Activated naive CD8-positive, alpha-beta T cell treated with anti-CD3 and anti-CD28 coated beads, Interleukin-2, amount 10 ng/mL, durations not matched to agents 7 days and 5 days (primary cell): Measurements from ENCODE around the gene AQP2. TPM values are rescaled to one million over a fixed set of nuclear protein-coding genes. Genes with fewer than 3 reads are reported as not detected.

Experiments
- ATAC-seq: fragments of 150-1000 bp; cut with Tn5 transposase; one replicate; pipeline ENCODE4 v1.10.0; 2021; ENCODE audit warnings: low read depth, moderate library complexity
- POLR2A ChIA-PET: fragments of 350-600 bp; sonication (Branson Sonifier 250); formaldehyde crosslinking; loops from one replicate; lab custom pipeline; 2021; ENCODE audit warnings: antibody characterized with exemption; lab: Charles Lee
- DNase-seq: peaks from one replicate; pipeline ENCODE4 v3.0.0; 2021
- H3K27ac Mint-ChIP-seq: one replicate; pipeline ENCODE4 v1.8.0; 2022; ENCODE audit warnings: mild to moderate bottlenecking, mixed read lengths
- H3K27me3 Mint-ChIP-seq: one replicate; pipeline ENCODE4 v1.8.0; 2022; ENCODE audit warnings: mild to moderate bottlenecking, moderate library complexity, mixed read lengths
- H3K36me3 Mint-ChIP-seq: one replicate; pipeline ENCODE4 v1.8.0; 2021; ENCODE audit warnings: mild to moderate bottlenecking, mixed read lengths
- H3K4me1 Mint-ChIP-seq: one replicate; pipeline ENCODE4 v1.8.0; 2021; ENCODE audit warnings: mixed read lengths
- H3K4me3 Mint-ChIP-seq: one replicate; pipeline ENCODE4 v1.8.0; 2022; ENCODE audit warnings: mild to moderate bottlenecking, moderate library complexity, mixed read lengths
- H3K9me3 Mint-ChIP-seq: one replicate; pipeline ENCODE4 v1.8.0; 2021; ENCODE audit warnings: mixed read lengths
- total RNA-seq, 2 experiments: library from RNA; stranded (reverse); gene quantifications; one replicate each; pipeline ENCODE4 v1.2.3, GENCODE V29; 2021

The AQP2 gene
- total RNA-seq, 2 experiments from 2014 or later: not detected

- H3K27ac Mint-ChIP-seq: no peak overlapping the region
- no peaks in the 10 kb centered on the region for H3K36me3 Mint-ChIP-seq
- DNase-seq (no peak), ATAC-seq (no peak)
- POLR2A ChIA-PET: interaction anchor here (1.0 to 1.4 kb wide), 3 partner anchors 53 to 91 kb away, joined by 3 to 7 read pairs (median 3); no protein-coding TSS in a partner anchor
- H3K4me3 Mint-ChIP-seq: peak overlapping the region; percentile 61
- H3K9me3 Mint-ChIP-seq: no peaks in the 10 kb centered on the region
- H3K4me1 Mint-ChIP-seq: peaks cover 3% of the 10 kb centered on the region
- peaks cover 30% of the 10 kb centered on the region for H3K27me3 Mint-ChIP-seq
These were observed 17.3 kb downstream of the AQP2 start for GRCh38 chr12:49967777-49968250.

- no peak for ATAC-seq
- Mint-ChIP-seq H3K36me3 (no peaks in the 10 kb centered on the region), H3K27me3 (peaks cover 26% of the 10 kb centered on the region), H3K9me3 (no peaks in the 10 kb centered on the region), H3K4me1 (peaks cover 3% of the 10 kb centered on the region), H3K4me3 (no peak overlapping the region), H3K27ac (no peak overlapping the region)
- POLR2A ChIA-PET: interaction anchor here (0.6 to 1.1 kb wide), 2 partner anchors 52 to 210 kb away, joined by 3 read pairs; no protein-coding TSS in a partner anchor
- no peak for DNase-seq
These were observed 17.9 kb downstream of the AQP2 start for GRCh38 chr12:49968471-49968870.

GRCh38 chr12:49969027-49969426, 18.5 kb downstream of the AQP2 start:
- Mint-ChIP-seq H3K36me3 (no peaks in the 10 kb centered on the region), H3K27ac (no peak overlapping the region), H3K9me3 (no peaks in the 10 kb centered on the region), H3K4me1 (peaks cover 3% of the 10 kb centered on the region), H3K27me3 (peaks cover 21% of the 10 kb centered on the region), H3K4me3 (no peak overlapping the region)
- POLR2A ChIA-PET: interaction anchor here (1.0 kb wide), 1 partner anchor 81 kb away, joined by 3 read pairs; no protein-coding TSS in a partner anchor
- no peak for DNase-seq
- no peak for ATAC-seq

GRCh38 chr12:49969651-49970429, 19.3 kb downstream of the AQP2 start:
- no peak overlapping the region for H3K27ac Mint-ChIP-seq
- no peaks in the 10 kb centered on the region for H3K9me3 Mint-ChIP-seq
- H3K4me1 Mint-ChIP-seq: peaks cover 3% of the 10 kb centered on the region
- DNase-seq: no peak
- no peak for ATAC-seq
- H3K36me3 Mint-ChIP-seq: no peaks in the 10 kb centered on the region
- no peak overlapping the region for H3K4me3 Mint-ChIP-seq
- peaks cover 14% of the 10 kb centered on the region for H3K27me3 Mint-ChIP-seq
- POLR2A ChIA-PET: interaction anchor here (1.0 kb wide), 1 partner anchor 80 kb away, joined by 3 read pairs; no protein-coding TSS in a partner anchor

- POLR2A ChIA-PET: no interaction called here
- Mint-ChIP-seq H3K27ac (no peak overlapping the region), H3K4me1 (peaks cover 3% of the 10 kb centered on the region), H3K27me3 (peaks cover 13% of the 10 kb centered on the region), H3K4me3 (no peak overlapping the region), H3K36me3 (no peaks in the 10 kb centered on the region), H3K9me3 (no peaks in the 10 kb centered on the region)
- ATAC-seq: no peak
- DNase-seq: no peak
These were observed 20.1 kb downstream of the AQP2 start for GRCh38 chr12:49970658-49971057.

- no peak overlapping the region for H3K27ac Mint-ChIP-seq
- peaks cover 3% of the 10 kb centered on the region for H3K4me1 Mint-ChIP-seq
- POLR2A ChIA-PET: no interaction called here
- DNase-seq (no peak), ATAC-seq (no peak)
- H3K36me3 Mint-ChIP-seq: no peaks in the 10 kb centered on the region
- peaks cover 10% of the 10 kb centered on the region for H3K27me3 Mint-ChIP-seq
- H3K9me3 Mint-ChIP-seq: no peaks in the 10 kb centered on the region
- H3K4me3 Mint-ChIP-seq: no peak overlapping the region
These were observed 20.6 kb downstream of the AQP2 start for GRCh38 chr12:49971141-49971540.

- DNase-seq (peak; percentile 4), ATAC-seq (no peak)
- peaks cover 1% of the 10 kb centered on the region for H3K4me1 Mint-ChIP-seq
- no peak overlapping the region for H3K27ac Mint-ChIP-seq
- H3K27me3 Mint-ChIP-seq: peaks cover 5% of the 10 kb centered on the region
- H3K4me3 Mint-ChIP-seq: no peak overlapping the region
- POLR2A ChIA-PET: no interaction called here
- no peaks in the 10 kb centered on the region for H3K9me3 Mint-ChIP-seq
- no peaks in the 10 kb centered on the region for H3K36me3 Mint-ChIP-seq
These were observed 21.6 kb downstream of the AQP2 start for GRCh38 chr12:49972129-49972528.

- POLR2A ChIA-PET: no interaction called here
These were observed 22.3 kb downstream of the AQP2 start, which contains the start of gene AQP6 for GRCh38 chr12:49972641-49973360. Gene AQP6 (plus strand): TSS chr12:49972947. CDS start chr12:49973174, 227 bp downstream.

GRCh38 chr12:49973361-49973830, 22.9 kb downstream of the AQP2 start:
- DNase-seq (no peak), ATAC-seq (no peak)
- Mint-ChIP-seq H3K4me3 (no peak overlapping the region), H3K36me3 (no peaks in the 10 kb centered on the region), H3K27ac (no peak overlapping the region), H3K9me3 (no peaks in the 10 kb centered on the region), H3K4me1 (no peaks in the 10 kb centered on the region), H3K27me3 (peaks cover 2% of the 10 kb centered on the region)
- POLR2A ChIA-PET: no interaction called here

More at GRCh38 chr12:49972641-49973360, 22.3 kb downstream of the AQP2 start, which contains the start of gene AQP6:
- DNase-seq (peak; percentile 20), ATAC-seq (no peak)
- Mint-ChIP-seq H3K9me3 (no peaks in the 10 kb centered on the region), H3K4me1 (no peaks in the 10 kb centered on the region), H3K4me3 (no peak within 1 kb of the TSS), H3K27me3 (peaks cover 5% of the 10 kb centered on the region), H3K36me3 (no peaks in the 10 kb centered on the region), H3K27ac (no peak within 1 kb of the TSS)

GRCh38 chr12:49974231-49974675, 23.7 kb downstream of the AQP2 start:
- no peaks in the 10 kb centered on the region for H3K36me3 Mint-ChIP-seq
- peaks cover 2% of the 10 kb centered on the region for H3K27me3 Mint-ChIP-seq
- DNase-seq: no peak
- no peak overlapping the region for H3K27ac Mint-ChIP-seq
- H3K4me3 Mint-ChIP-seq: no peak overlapping the region
- ATAC-seq: no peak
- no peaks in the 10 kb centered on the region for H3K9me3 Mint-ChIP-seq
- H3K4me1 Mint-ChIP-seq: no peaks in the 10 kb centered on the region
- POLR2A ChIA-PET: no interaction called here

- Mint-ChIP-seq H3K27ac (no peak overlapping the region), H3K4me1 (no peaks in the 10 kb centered on the region), H3K36me3 (no peaks in the 10 kb centered on the region), H3K27me3 (peaks cover 2% of the 10 kb centered on the region), H3K4me3 (no peak overlapping the region), H3K9me3 (no peaks in the 10 kb centered on the region)
- DNase-seq (no peak), ATAC-seq (no peak)
- POLR2A ChIA-PET: no interaction called here
These were observed 24.3 kb downstream of the AQP2 start for GRCh38 chr12:49974677-49975317.

- no peak overlapping the region for H3K4me3 Mint-ChIP-seq
- no peak overlapping the region for H3K27ac Mint-ChIP-seq
- no peaks in the 10 kb centered on the region for H3K9me3 Mint-ChIP-seq
- DNase-seq (no peak), ATAC-seq (no peak)
- peaks cover 2% of the 10 kb centered on the region for H3K27me3 Mint-ChIP-seq
- no peaks in the 10 kb centered on the region for H3K4me1 Mint-ChIP-seq
- no peaks in the 10 kb centered on the region for H3K36me3 Mint-ChIP-seq
- POLR2A ChIA-PET: no interaction called here
These were observed 24.8 kb downstream of the AQP2 start for GRCh38 chr12:49975318-49975761.

GRCh38 chr12:49976557-49976956, 26.0 kb downstream of the AQP2 start:
- H3K9me3 Mint-ChIP-seq: no peaks in the 10 kb centered on the region
- H3K27ac Mint-ChIP-seq: no peak overlapping the region
- H3K4me1 Mint-ChIP-seq: no peaks in the 10 kb centered on the region
- H3K36me3 Mint-ChIP-seq: no peaks in the 10 kb centered on the region
- no peak overlapping the region for H3K4me3 Mint-ChIP-seq
- peaks cover 2% of the 10 kb centered on the region for H3K27me3 Mint-ChIP-seq
- ATAC-seq (no peak), DNase-seq (no peak)
- POLR2A ChIA-PET: no interaction called here
